ENCODE data around the gene LY86.
"Not testable (repeated sequence)": the region's sequence is repeated elsewhere in the genome, so short reads cannot be mapped to it uniquely, and the experiment has no call there.

The LY86 gene

DNA sequence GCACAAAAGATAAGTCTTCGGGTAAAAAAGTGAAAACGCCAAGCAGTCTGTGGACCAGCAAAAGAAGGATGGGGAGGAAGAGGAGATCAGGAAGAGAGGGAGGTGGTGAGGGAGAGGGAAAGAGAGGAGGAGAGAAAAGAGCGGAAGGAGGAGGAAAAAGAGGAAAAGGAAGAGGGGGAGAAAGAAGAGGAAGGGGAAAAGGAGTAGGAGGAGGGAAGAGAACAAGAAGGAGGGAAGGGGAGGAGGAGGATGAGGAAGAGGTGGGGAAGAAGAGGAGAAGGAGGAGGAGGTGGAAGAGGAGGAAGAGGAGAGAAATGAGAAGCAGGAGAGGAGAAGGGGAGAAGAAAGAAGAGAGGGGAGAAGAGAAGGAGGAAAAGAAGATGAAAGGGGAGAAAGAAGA, 6.5 kb downstream of the LY86 start:
- in situ Hi-C loops (cut with MboI; ENCODE audit: low sequenced_read_pairs), result no loop called here

DNA sequence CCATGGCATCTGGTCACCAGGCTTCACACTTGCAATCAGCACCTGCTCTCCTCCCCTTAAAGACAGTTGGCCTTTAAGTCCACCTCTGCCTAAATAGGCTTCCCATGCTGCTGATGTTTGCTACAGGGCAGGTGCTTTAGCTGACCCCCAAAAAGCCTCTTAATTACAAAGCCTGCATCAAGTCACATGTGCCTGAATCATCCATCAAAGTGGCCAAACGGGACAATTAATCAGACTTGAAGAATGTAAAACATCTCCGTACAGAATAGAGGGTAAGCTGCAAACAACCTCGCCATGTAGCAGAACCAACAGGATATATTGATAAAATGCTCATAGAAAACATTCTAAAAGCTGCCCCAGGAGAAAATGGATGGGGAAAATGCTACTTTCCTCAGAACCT, 7.4 kb downstream of the LY86 start:
- in situ Hi-C loops (cut with MboI; ENCODE audit: low sequenced_read_pairs), result no loop called here

DNA sequence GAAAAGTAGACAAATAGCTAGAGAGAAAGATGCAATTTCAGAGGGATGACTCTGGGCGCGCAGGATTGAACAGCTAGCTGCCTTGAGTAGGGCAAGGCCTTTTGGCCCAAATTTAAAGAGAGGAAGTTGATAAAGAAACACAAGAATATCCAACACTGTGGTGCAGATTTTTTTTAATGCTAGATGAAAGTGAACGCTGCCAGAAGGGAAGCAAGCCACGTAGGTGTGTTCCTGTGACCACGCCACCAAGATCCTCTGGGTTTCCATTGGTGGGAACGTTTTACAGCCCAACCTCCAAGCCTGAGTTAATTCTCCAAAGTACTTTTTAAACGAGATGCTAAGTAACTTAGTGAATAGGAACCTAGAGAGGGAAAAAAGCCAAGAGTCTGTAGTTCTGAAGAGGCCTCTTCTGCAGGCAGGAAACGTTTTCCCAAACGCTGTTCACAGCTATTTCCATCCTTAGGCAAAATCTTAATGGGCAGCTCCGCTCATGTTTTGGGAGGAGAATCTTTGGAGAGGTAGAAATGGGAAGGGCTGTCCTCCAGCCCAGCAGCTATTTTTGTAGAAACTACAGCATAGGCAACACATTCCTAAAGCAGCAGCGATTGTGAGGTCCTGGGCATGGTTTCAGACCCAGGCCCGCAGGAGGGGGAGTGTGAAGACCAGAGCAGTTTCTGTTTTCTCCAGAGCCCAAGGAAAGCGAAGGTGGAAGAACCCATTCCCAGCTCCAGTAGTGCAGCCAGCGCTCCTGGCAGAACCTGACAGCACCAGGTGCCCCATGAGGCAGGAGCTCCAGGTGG, 8.2 kb downstream of the LY86 start:
- in situ Hi-C loops (cut with MboI; ENCODE audit: low sequenced_read_pairs), result no loop called here

DNA sequence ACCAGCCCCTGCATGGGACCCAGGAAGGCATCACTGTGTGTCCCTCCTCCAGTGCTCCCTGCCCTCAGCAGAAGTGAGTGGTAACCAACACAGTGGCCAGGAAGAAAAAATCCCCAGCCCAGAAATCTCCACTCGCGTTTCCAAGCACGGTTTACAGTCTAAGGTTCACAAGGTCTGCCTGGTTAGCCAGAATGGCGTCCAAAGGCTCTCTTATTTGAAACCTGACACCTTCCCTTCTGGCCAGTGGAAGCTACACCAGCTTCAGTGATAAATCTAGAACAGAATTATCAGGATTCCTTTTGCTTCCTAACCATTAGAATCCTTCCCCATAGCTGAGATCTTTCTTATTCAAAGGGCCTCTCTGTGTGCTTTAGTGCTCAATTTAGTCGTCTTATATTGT, 9.2 kb downstream of the LY86 start:
- in situ Hi-C loops (cut with MboI; ENCODE audit: low sequenced_read_pairs), result no loop called here

DNA sequence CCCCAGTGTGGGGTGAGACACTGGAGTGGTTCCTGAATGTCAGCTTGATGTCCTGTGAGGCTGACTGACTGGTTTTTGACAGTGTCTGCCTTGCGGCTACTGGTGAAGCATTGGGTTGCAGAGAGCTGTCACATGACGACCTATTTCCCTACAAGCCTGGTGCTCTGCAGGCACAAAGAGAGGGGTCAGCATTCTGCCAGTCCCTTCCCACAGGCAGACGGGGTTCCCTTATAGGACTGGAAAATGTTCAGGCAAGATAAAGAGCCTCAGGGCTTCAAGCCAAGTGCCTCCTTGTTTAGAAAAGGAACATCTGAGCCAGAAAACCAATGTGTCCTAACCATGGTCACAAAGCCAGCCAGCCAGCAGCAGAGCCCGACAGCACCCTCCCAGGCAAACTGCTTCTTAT, 11.0 kb downstream of the LY86 start:
- in situ Hi-C loops (cut with MboI; ENCODE audit: low sequenced_read_pairs), result no loop called here

DNA sequence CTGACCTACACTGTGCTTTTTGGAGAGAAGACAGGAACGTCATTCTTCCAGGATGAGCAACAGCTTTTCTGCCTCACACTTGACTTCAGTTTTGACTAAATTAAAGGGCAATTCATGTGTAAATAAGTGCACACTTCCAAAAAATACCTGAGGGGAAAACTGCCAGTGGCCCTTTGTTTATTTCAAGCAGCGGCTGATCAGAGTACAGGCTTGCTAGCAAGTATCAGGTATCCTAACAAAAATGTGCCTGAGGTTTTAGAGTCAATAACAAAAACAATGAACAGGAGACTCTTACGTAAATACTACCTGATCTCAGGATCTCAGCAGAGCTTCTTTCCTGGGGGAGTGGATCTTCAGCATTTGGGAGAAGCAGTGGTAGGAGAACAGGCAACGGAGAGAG, 12.4 kb downstream of the LY86 start:
- in situ Hi-C loops (cut with MboI; ENCODE audit: low sequenced_read_pairs), result no loop called here

DNA sequence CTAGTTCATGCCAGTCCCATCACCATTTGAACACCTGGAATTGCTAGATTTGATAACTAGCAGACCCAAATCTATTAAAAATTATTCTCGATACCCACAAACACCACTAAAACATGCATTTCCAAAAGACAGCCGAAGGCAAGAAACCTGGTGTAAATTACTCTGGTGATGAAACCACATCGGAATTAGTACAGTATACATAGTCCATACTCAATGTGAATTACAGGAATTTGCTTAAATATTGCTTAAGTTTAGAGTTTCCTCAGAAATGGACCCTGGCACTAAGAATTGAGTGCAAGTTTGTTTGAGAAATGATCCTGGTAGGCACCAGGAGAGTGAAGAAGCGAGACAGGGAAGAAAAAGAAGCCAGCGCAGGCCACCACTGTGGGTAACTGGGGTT, 13.7 kb downstream of the LY86 start:
- in situ Hi-C loops (cut with MboI; ENCODE audit: low sequenced_read_pairs), result no loop called here

DNA sequence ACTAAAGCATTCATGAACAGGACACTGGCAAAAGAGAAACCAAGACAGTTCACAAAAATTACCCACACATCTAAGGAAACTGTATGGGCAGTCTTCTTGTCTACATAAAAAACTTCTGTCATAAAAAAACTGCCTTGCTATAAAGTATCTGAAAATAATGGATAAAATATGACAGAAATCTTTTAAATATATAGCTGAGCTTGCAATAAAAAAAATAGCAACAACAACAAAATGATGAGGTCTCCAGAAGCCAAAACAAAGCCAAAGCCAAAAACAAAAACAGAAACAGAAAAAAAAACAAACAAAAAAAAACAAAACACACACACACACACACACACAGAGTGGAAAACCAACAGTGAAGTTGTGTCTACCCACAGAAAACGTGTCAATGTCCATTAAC, 14.8 kb downstream of the LY86 start:
- in situ Hi-C loops (cut with MboI; ENCODE audit: low sequenced_read_pairs), result no loop called here

DNA sequence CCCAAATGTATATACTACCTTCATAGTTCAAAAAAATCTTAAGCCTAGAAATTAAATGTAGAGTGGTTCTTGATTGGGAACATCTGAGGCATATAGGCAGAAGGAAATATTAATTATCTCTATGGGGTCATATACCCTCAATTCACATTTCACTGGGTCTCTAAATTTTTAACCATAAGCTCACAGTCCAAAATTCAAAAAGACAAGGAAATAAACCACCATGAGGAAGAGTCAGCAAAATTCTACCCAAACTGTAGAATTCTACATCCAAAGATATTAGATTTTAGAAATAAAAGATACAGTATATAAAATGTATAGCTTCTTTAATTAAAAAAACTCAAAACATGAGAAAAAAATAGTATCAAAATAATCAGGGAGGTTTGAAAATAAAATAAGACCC, 15.5 kb downstream of the LY86 start:
- in situ Hi-C loops (cut with MboI; ENCODE audit: low sequenced_read_pairs), result no loop called here

DNA sequence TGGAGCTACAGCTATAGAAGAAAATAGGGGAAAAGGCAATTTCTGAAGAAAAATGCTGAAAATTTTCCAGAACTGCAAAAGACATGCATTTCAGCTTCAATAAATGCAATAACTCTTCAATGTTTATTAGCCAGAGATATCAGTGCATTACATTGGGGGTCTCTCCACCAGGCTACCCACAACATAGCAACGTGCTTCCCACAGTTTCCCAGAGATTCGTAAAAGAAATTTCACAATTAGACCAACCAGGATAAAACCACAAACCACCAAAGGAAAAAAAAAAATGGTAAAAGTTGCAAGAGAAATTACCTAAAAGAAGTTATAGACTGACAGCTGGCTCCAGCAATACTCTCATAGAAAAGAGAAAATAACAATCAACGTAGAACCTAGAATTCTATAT, 16.0 kb downstream of the LY86 start:
- in situ Hi-C loops (cut with MboI; ENCODE audit: low sequenced_read_pairs), result no loop called here

DNA sequence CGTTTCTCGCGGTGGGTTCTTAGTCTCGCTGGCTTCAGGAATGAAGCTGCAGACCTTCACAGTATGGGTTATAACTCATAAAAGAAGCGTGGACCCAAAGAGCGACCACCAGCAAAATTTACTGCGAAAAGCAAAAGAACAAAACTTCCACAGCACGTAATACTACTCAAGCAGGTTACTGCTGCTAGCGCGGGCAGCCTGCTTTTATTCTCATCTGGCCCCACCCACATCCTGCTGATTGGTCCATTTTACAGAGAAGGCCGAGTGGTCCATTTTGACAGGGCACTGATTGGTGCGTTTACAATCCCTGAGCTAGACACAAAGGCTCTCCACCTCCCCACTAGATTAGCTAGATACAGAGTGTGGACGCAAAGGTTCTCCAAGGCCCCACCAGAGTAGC, 17.4 kb downstream of the LY86 start:
- in situ Hi-C loops (cut with MboI; ENCODE audit: low sequenced_read_pairs), result no loop called here

DNA sequence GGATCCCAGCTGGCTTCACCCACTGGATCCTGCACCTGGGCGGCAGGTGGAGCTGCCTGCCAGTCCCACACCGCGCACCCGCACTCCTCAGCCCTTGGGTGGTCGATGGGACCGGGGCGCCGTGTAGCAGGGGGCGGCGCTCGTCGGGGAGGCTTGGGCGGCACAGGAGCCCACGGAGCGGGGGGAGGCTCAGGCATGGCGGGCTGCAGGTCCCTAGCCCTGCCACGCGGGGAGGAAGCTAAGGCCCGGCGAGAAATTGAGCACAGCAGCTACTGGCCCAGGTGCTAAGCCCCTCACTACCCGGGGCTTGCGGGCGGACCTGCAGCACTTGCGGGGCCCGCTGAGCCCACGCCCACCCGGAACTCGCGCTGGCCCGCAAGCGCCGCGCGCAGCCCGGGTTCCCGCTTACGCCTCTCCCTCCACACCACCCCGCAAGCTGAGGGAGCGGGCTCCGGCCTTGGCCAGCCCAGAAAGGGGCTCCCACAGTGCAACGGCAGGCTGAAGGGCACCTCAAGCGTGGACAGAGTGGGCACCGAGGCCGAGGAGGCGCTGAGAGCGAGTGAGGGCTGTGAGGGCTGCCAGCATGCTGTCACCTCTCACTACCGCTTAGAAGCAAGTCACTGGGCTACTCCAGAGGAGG, 18.0 kb downstream of the LY86 start:
- in situ Hi-C loops (cut with MboI; ENCODE audit: low sequenced_read_pairs), result not testable (repeated sequence)

DNA sequence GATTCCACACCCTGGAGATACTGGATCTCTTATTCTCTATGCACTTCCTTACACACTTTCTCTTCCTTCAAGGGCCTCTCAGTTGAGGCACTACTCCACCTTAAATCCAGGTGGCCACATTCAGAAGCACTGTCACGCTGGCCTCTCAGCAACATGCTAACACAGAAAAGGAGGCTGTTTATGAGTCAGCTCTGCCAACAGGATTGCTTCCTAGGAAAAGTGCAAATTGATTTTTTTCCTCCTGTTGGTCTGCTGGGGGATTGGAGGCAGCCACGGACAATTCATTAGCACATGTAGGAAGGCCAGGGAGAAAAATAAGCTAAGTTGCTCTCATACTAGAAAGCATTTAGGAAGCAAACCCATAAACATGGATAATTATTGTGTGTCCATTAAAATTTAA, 20.9 kb downstream of the LY86 start:
- in situ Hi-C loops (cut with MboI; ENCODE audit: low sequenced_read_pairs), result no loop called here

DNA sequence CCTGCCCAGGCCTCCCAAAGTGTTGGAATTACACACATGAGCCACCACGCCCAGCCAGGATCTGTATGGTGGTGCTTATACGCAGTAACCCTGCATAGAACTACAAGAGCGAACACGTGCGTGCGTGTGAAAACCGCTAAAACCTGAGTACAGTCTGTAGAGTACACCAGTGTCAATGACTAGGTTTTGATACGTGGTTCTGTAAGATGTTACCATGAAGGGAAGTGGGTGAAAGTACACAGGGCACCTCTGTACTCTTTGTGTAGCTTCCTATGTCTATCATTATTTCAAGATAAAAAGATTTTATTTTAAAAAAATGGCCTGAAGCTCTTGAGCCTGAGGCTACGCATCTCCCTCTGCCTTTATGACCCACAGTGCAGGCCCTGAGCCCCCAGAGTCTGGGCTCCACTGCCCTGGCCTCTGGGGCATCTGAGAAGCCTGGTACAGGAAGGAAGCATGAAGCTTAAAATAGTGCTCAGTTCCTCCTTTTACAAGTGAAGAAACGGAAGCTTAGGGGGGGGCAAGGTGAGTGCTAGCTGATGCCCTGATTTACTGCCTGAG, 21.6 kb downstream of the LY86 start:
- in situ Hi-C loops (cut with MboI; ENCODE audit: low sequenced_read_pairs), result no loop called here

DNA sequence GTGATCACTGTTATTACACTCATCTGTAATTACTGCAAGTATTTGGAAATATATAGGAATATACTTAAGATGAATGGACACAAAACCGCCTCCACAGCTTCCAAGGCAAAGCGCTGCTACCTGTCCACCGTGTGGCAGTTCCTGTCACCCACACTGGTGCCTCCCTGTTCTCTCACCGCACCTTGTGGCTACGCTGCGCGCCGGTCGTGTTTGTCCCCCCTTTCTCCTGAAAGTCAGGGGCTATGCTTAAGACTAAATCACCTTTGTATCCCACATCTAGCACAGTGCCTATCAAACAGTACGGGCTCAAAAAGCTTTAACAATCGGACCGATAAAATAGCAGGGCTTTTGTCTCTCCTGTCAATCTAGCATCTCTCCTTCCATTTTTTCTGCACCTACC, 23.0 kb downstream of the LY86 start:
- in situ Hi-C loops (cut with MboI; ENCODE audit: low sequenced_read_pairs), result no loop called here

DNA sequence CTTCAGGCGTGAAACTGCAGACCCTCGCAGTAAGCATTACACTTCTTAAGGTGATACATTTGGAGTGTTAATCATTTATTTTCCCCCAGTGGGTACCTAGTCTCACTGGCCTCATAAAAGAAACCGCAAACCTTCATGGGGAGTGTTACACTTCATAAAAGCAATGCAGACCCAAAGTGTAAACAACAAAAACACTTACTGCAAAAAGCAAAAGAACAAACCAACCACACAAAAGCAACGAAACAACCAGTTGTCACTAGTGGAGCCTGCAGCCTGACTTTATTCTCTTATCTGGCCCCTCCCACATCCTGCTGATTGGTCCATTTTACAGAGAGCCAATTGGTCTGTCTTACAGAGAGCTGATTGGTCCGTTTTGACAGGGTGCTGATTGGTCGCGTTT, 23.8 kb downstream of the LY86 start:
- in situ Hi-C loops (cut with MboI; ENCODE audit: low sequenced_read_pairs), result no loop called here

DNA sequence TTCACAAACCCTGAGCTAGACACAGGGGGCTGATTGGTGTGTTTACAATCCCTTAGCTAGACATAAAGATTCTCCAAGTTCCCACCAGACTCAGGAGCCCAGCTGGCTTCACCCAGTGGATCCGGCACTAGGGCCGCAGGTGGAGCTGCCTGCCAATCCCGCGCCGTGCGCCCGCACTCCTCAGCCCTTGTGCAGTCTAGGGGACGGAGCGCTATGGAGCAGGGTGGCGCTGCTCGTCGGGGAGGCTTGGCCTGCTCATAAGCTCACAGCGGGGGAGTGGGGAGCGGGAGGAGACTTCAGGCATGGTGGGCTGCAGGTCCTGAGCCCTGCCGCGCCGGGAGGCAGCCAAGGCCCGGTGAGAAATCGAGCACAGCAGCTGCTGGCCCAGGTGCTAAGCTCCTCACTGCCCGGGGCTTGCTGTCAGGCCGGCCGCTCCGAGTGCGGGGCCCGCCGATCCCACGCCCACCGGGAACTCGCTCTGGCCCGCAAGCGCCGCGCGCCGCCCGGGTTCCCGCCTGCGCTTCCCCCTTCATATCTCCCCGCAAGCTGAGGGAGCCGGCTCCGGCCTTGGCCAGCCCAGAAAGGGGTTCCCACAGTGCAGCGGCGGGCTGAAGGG, 24.7 kb downstream of the LY86 start:
- in situ Hi-C loops (cut with MboI; ENCODE audit: low sequenced_read_pairs), result not testable (repeated sequence)

DNA sequence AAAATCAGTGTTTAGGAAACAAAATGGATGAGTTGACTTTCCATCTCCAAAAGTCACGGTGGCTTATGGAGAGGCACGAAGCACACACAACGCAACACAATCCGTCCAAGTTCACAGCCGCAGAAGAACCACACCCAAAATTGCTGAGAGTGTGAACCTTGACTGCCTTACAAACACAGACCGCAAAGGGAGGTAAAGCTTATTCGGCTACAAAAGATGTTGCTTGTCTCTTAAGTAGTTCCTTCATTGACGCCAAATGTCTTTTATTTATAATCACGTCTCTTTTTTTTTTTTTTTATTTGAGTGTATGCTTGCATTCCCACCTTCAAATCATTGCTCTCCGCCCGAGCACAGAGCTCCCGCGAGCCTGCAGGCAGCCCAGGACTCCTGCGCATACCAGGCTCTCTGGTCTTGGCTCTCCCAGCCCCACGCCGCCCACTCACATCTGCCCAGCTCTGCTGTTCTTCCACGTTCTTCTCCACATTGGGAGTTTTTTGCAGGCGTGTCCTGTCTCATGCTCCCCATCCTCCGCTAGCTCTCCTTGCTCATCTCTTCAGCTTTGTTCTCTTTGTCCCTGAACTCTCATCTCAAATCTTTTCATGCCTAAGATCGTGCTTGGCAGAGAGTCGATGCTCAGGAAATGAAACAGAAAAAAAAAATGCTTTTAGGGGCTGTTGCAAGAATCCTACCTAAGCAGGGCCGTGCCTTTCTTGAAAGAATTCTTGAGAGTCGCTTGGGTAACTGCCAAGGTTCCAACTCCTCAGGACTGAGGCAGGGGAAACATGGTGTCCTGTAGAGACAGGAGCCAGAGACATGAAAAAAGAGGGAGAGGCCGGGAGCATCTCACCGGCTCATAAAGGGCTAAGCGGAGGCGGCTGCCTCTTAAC, 25.8 kb downstream of the LY86 start:
- in situ Hi-C loops (cut with MboI; ENCODE audit: low sequenced_read_pairs), result no loop called here

DNA sequence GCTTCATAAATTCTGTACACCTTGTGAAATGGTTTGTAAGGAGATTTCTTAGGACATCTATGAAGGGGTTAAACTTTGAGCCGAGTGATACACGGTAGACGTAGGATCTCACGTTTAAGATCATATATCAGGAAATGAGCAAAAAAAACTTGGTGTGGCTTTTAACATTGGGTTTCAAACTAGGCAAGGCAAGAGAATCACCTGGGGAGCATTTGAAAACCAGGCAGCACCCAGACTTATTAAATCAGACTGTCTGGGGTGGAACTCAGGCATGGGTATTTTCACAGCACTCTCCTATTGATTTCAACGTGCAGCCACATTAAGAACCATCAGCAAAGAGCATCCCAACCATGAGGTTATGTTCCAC, 26.4 kb downstream of the LY86 start:
- in situ Hi-C loops (cut with MboI; ENCODE audit: low sequenced_read_pairs), result no loop called here

DNA sequence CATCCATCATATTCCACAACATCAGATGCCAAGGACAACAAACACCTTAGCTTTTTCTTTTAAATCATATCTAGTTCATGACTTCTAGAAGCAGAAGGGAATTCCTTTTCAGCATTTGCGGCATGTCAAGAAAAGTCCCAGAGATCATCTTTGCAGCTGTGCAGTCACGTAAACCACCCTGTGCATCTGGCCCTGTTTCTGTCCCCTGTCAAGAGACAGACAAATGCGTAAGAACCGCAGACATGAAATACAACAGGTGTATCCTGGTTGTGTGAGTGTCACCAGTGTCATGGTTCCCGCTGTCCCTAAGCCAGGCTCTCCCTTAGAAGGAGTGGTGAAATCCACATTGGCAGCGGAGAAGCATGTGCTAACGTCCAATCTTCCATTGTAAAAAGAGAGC, 28.1 kb downstream of the LY86 start:
- in situ Hi-C loops (cut with MboI; ENCODE audit: low sequenced_read_pairs), result no loop called here
